Liver (tissue), 9 donors: ENCODE results near the gene PAPOLA. TPM values are rescaled to one million over a fixed set of nuclear protein-coding genes. Genes with fewer than 3 reads are reported as not detected.

Experiments used
- DNase-seq: peaks from one replicate; pipeline ENCODE4 v3.0.0-alpha.2; 2017; ENCODE audit warnings: low spot score
- H3K27ac ChIP-seq, 2 donors: one replicate each; pipeline ENCODE4 v1.7.0; 2013; ENCODE audit warnings: inconsistent platforms in 2 of 2, low read length in 2 of 2, control low read depth in 1 of 2, low read depth in 1 of 2, mild to moderate bottlenecking in 1 of 2
- H3K27me3 ChIP-seq, 4 donors: one replicate each; pipeline versions ENCODE4 v1.6.1 to v1.7.0; 2013; ENCODE audit warnings: low read length in 3 of 4, inconsistent platforms in 1 of 4, mild to moderate bottlenecking in 1 of 4, moderate library complexity in 1 of 4; ENCODE audit not compliant: control insufficient read depth in 4 of 4, insufficient read depth in 4 of 4
- H3K36me3 ChIP-seq, 4 donors: one replicate each; pipeline versions ENCODE4 v1.6.1 to v1.7.0; 2013; ENCODE audit warnings: low read length in 3 of 4, mild to moderate bottlenecking in 3 of 4, low read depth in 1 of 4, moderate library complexity in 1 of 4; ENCODE audit not compliant: control insufficient read depth in 4 of 4, insufficient read depth in 3 of 4
- H3K4me1 ChIP-seq, 4 donors: one replicate each; pipeline versions ENCODE4 v1.6.1 to v1.7.0; 2013; ENCODE audit warnings: low read length in 3 of 4, mild to moderate bottlenecking in 3 of 4, moderate library complexity in 1 of 4; ENCODE audit not compliant: control insufficient read depth in 4 of 4, insufficient read depth in 4 of 4
- H3K4me3 ChIP-seq, 3 donors: one replicate each; pipeline versions ENCODE4 v1.6.1 to v1.7.0; 2013; ENCODE audit warnings: low read length in 3 of 3, control low read depth in 1 of 3, low read depth in 1 of 3, mild to moderate bottlenecking in 1 of 3
- H3K9ac ChIP-seq, 2 donors: one replicate each; pipeline ENCODE4 v1.7.0; 2013; ENCODE audit warnings: low read length in 2 of 2, mild to moderate bottlenecking in 2 of 2, moderate library complexity in 2 of 2, control low read depth in 1 of 2, low read depth in 1 of 2
- H3K9me3 ChIP-seq, 4 donors: one replicate each; pipeline versions ENCODE4 v1.6.1 to v1.7.0; 2013; ENCODE audit warnings: low read length in 3 of 4; ENCODE audit not compliant: control insufficient read depth in 4 of 4
- FOXA1 ChIP-seq: IDR thresholded peaks from 2 replicates; pipeline ENCODE4 v1.6.1; 2016; ENCODE audit warnings: antibody characterized with exemption
- FOXA2 ChIP-seq: IDR thresholded peaks from 2 replicates; pipeline ENCODE4 v1.6.1; 2016; ENCODE audit warnings: antibody characterized with exemption
- HNF4A ChIP-seq, 2 donors: conservative IDR thresholded peaks; 2 replicates each; pipeline ENCODE4 v1.6.1; 2016; ENCODE audit warnings: antibody characterized with exemption in 2 of 2, mild to moderate bottlenecking in 2 of 2
- HNF4G ChIP-seq: IDR thresholded peaks from 2 replicates; pipeline ENCODE4 v1.6.1; 2016; ENCODE audit warnings: antibody characterized with exemption
- NR2F2 ChIP-seq: IDR thresholded peaks from 2 replicates; pipeline ENCODE4 v1.6.1; 2016; ENCODE audit warnings: antibody characterized with exemption
- RAD21 ChIP-seq, 2 donors: IDR thresholded peaks; 2 replicates each; pipeline ENCODE4 v1.6.1; 2016; ENCODE audit warnings: antibody characterized with exemption in 2 of 2, mild to moderate bottlenecking in 2 of 2
- RXRA ChIP-seq, 2 donors: IDR thresholded peaks; 2 replicates each; pipeline ENCODE4 v1.6.1; 2017 to 2018; ENCODE audit warnings: antibody characterized with exemption in 2 of 2, mild to moderate bottlenecking in 1 of 2
- SP1 ChIP-seq: IDR thresholded peaks from 2 replicates; pipeline ENCODE4 v1.6.1; 2018; ENCODE audit warnings: antibody characterized with exemption, mild to moderate bottlenecking
- TAF1 ChIP-seq: conservative IDR thresholded peaks from 2 replicates; pipeline ENCODE4 v1.6.1; 2016; ENCODE audit warnings: antibody characterized with exemption, mild to moderate bottlenecking
- YY1 ChIP-seq: IDR thresholded peaks from 2 replicates; pipeline ENCODE4 v1.6.1; 2016; ENCODE audit warnings: antibody characterized with exemption, mild to moderate bottlenecking
- WGBS: extraction: QIAGEN DNeasy Blood & Tissue Kit; methylation state at CpG from one replicate; pipeline ENCODE4 v1.1.7; 2013; 5-methylcytosine and 5-hydroxymethylcytosine counted together
- polyA plus RNA-seq, 2 donors: library from polyadenylated mRNA; stranded (reverse) in 1 of 2; unstranded in 1 of 2; fragments of 200-250 nt in 1 of 2; fragments of >200 nt in 1 of 2; fragmentation: Nextera tagmentation in 1 of 2; extraction: Ambion mirVana in 1 of 2; gene quantifications; one replicate each; pipeline versions ENCODE4 v1.2.1 to v1.2.3, GENCODE V29; 2013 to 2015
- total RNA-seq, 2 donors: library from RNA; depleted of rRNA; stranded (reverse); fragments of >200 nt; gene quantifications; one replicate each; pipeline ENCODE4 v1.2.3, GENCODE V29; 2014
- TF ChIP-seq, protein P1 (sequence below): IDR thresholded peaks from 2 replicates; pipeline ENCODE4 v1.6.1; 2016; ENCODE audit warnings: antibody characterized with exemption
- TF ChIP-seq, protein P2 (sequence below): IDR thresholded peaks from 2 replicates; pipeline ENCODE4 v1.6.1; 2016; ENCODE audit warnings: antibody characterized with exemption
- TF ChIP-seq, protein P3 (sequence below): IDR thresholded peaks from 2 replicates; pipeline ENCODE4 v1.6.1; 2016; ENCODE audit warnings: antibody characterized with exemption
- TF ChIP-seq, protein P4 (sequence below): IDR thresholded peaks from 2 replicates; pipeline ENCODE4 v1.6.1; 2016; ENCODE audit warnings: antibody characterized with exemption, mild to moderate bottlenecking
- TF ChIP-seq, protein P5 (sequence below): fragments of 150-350 bp; IDR thresholded peaks from 2 replicates; pipeline ENCODE4 v1.5.1; 2017; ENCODE audit warnings: improper control_type of control experiment, low read depth, low read length; ENCODE audit not compliant: missing input control
- donor health status: healthy.
- donor health status: healthy.
- donor health status: healthy.
- donor health status: healthy.
- donor health status: healthy.

The PAPOLA gene
- total and polyA plus RNA-seq, 4 donors = 29.4 to 107 (median 71.6) TPM

DNA sequence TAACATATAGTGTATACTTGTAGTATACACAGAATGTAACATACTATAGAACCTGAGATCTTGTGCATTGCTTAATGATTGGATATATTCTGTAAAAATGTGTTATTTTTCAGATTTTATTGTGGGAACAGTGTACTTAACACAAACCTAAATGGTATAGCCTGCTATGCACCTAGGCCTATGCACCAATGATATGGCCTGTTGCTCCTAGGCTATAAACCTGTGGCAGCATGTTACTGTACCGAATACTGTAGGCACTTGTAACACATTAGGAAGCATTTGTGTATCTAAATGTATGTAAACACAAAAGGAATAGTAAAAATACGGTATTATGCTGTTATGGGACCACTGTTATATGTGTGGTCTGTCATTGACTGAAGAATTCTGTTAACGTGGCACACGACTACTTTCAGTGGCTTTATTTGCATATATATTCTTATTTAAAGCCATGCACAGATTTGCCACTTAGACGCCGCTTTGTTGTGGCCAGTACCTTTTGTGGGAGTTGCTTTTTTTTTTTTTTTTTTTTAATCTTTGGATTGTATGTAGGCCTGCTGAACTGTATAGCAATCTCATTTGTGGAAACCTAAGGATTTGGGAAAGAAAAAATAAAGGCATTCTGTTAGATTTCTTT lies 7.4 kb downstream of the PAPOLA start:
- no peak overlapping the region for H3K27ac ChIP-seq

DNA sequence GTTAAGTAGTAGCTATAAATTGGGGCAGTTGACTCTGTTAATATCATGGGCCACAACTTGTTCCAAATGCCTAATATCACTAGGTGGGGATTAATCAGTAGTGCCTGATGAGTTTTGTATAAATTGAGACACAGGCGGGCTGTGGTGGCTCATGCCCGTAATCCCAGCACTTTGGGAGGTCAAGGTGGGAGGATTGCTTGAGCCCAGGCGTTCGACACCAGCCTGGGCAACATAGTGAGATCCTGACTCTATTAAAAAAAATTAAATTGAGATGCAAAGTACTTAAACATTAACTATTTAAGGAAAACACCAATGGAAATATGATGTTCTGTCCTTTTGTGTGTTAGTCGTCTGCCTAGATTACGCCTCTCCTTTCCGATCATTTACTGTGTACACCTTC lies 9.0 kb downstream of the PAPOLA start:
- no peaks in the 10 kb centered on the region for H3K9me3 ChIP-seq
- H3K27me3 ChIP-seq = no peaks in the 10 kb centered on the region
- H3K4me1 ChIP-seq = peaks cover 9 to 68% (median 59%) of the 10 kb centered on the region in 4 donors
- no peak overlapping the region for H3K4me3 ChIP-seq
- no peaks in the 10 kb centered on the region for H3K36me3 ChIP-seq
- no peak for DNase-seq
- H3K27ac ChIP-seq = peak overlapping the region; percentile 66 to 67
- no peak overlapping the region for H3K9ac ChIP-seq
- TF ChIP-seq, protein P1, sequence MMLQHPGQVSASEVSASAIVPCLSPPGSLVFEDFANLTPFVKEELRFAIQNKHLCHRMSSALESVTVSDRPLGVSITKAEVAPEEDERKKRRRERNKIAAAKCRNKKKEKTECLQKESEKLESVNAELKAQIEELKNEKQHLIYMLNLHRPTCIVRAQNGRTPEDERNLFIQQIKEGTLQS = no peak
- TF ChIP-seq TAF1 (no peak), HNF4G (no peak), HNF4A (conservative IDR thresholded peaks at IDR 0.05) (no peak), FOXA1 (no peak), YY1 (no peak), RAD21 (IDR thresholded peaks at IDR 0.05) (no peak), NR2F2 (no peak), RXRA (IDR thresholded peaks at IDR 0.05) (no peak)
- WGBS = 60% methylated on average over 7 of the region's 7 CpGs

More for the DNA sequence above, 7.4 kb downstream of the PAPOLA start:
- Histone ChIP-seq H3K36me3 (no peaks in the 10 kb centered on the region), H3K9me3 (no peaks in the 10 kb centered on the region), H3K27me3 (no peaks in the 10 kb centered on the region), H3K9ac (no peak overlapping the region), H3K4me1 (peaks cover 7 to 70% (median 56%) of the 10 kb centered on the region in 4 donors), H3K4me3 (no peak overlapping the region)
- TF ChIP-seq, protein P2, sequence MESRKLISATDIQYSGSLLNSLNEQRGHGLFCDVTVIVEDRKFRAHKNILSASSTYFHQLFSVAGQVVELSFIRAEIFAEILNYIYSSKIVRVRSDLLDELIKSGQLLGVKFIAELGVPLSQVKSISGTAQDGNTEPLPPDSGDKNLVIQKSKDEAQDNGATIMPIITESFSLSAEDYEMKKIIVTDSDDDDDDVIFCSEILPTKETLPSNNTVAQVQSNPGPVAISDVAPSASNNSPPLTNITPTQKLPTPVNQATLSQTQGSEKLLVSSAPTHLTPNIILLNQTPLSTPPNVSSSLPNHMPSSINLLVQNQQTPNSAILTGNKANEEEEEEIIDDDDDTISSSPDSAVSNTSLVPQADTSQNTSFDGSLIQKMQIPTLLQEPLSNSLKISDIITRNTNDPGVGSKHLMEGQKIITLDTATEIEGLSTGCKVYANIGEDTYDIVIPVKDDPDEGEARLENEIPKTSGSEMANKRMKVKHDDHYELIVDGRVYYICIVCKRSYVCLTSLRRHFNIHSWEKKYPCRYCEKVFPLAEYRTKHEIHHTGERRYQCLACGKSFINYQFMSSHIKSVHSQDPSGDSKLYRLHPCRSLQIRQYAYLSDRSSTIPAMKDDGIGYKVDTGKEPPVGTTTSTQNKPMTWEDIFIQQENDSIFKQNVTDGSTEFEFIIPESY = no peak
- TF ChIP-seq, protein P3, sequence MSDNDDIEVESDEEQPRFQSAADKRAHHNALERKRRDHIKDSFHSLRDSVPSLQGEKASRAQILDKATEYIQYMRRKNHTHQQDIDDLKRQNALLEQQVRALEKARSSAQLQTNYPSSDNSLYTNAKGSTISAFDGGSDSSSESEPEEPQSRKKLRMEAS = no peak
- TF ChIP-seq, protein P4, sequence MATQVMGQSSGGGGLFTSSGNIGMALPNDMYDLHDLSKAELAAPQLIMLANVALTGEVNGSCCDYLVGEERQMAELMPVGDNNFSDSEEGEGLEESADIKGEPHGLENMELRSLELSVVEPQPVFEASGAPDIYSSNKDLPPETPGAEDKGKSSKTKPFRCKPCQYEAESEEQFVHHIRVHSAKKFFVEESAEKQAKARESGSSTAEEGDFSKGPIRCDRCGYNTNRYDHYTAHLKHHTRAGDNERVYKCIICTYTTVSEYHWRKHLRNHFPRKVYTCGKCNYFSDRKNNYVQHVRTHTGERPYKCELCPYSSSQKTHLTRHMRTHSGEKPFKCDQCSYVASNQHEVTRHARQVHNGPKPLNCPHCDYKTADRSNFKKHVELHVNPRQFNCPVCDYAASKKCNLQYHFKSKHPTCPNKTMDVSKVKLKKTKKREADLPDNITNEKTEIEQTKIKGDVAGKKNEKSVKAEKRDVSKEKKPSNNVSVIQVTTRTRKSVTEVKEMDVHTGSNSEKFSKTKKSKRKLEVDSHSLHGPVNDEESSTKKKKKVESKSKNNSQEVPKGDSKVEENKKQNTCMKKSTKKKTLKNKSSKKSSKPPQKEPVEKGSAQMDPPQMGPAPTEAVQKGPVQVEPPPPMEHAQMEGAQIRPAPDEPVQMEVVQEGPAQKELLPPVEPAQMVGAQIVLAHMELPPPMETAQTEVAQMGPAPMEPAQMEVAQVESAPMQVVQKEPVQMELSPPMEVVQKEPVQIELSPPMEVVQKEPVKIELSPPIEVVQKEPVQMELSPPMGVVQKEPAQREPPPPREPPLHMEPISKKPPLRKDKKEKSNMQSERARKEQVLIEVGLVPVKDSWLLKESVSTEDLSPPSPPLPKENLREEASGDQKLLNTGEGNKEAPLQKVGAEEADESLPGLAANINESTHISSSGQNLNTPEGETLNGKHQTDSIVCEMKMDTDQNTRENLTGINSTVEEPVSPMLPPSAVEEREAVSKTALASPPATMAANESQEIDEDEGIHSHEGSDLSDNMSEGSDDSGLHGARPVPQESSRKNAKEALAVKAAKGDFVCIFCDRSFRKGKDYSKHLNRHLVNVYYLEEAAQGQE = no peak
- no peak for TF ChIP-seq FOXA2
- TF ChIP-seq, protein P5, sequence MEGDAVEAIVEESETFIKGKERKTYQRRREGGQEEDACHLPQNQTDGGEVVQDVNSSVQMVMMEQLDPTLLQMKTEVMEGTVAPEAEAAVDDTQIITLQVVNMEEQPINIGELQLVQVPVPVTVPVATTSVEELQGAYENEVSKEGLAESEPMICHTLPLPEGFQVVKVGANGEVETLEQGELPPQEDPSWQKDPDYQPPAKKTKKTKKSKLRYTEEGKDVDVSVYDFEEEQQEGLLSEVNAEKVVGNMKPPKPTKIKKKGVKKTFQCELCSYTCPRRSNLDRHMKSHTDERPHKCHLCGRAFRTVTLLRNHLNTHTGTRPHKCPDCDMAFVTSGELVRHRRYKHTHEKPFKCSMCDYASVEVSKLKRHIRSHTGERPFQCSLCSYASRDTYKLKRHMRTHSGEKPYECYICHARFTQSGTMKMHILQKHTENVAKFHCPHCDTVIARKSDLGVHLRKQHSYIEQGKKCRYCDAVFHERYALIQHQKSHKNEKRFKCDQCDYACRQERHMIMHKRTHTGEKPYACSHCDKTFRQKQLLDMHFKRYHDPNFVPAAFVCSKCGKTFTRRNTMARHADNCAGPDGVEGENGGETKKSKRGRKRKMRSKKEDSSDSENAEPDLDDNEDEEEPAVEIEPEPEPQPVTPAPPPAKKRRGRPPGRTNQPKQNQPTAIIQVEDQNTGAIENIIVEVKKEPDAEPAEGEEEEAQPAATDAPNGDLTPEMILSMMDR = no peak
- TF ChIP-seq RAD21 (IDR thresholded peaks at IDR 0.05) = no peak
- no peak for TF ChIP-seq SP1
- TF ChIP-seq HNF4G = no peak
- TF ChIP-seq HNF4A (conservative IDR thresholded peaks at IDR 0.05) = no peak
- 88% methylated on average over 6 of the region's 6 CpGs for WGBS
- DNase-seq = no peak
